Heart left ventricle (tissue), 13 donors: ENCODE results near the gene TMEM106C.

Experiments
- POLR2A ChIP-seq, 2 donors: fragments of 450-650 bp; IDR thresholded peaks; one replicate each; pipeline ENCODE4 v1.6.1; 2017; ENCODE audit warnings: antibody characterized with exemption in 2 of 2, mild to moderate bottlenecking in 2 of 2, moderate library complexity in 2 of 2
- TF ChIP-seq, protein P1 (sequence below), 12 donors: fragments of 200-600 bp; sonication (generic) in 4 of 12; IDR thresholded peaks; one replicate each; pipeline versions ENCODE4 v1.5.0 to v1.8.0; 2018 to 2022; ENCODE audit warnings: antibody characterized with exemption in 12 of 12, mild to moderate bottlenecking in 5 of 12
- donor health status: ischemic (EF 13 %, LVEDD 7.1; RV severe dilation, severe dysfunction).
- donor health status: DM: no; HTN: yes; CAD: no.
- donor health status: DM: no; HTN: no; CAD: no.
- donor health status: ischemic (EF 25% LVEDD 6.9; RV normal size, moderate dysfunction).
- donor health status: ischemic (EF 25% LVEDD 5.7; RV mildly dilated, moderate dysfunction).
- donor health status: ischemic (EF 35%, LVEDD 5.7; RV mildly dilated, moderate dysfunction).
- donor health status: nonischemic (EF 11% LVEDD 7.7; RV severe dilation, severe dysfunction).
- donor health status: DM: yes; HTN: yes; CAD: no.
- donor health status: PGD.
- donor health status: ischemic (EF 29% LVEDD 5.4; RV normal size, mild dysfunction).
- donor health status: nonischemic (EF 23%, LVEDD 6.1; RV moderate dilation, normal function).

DNA sequence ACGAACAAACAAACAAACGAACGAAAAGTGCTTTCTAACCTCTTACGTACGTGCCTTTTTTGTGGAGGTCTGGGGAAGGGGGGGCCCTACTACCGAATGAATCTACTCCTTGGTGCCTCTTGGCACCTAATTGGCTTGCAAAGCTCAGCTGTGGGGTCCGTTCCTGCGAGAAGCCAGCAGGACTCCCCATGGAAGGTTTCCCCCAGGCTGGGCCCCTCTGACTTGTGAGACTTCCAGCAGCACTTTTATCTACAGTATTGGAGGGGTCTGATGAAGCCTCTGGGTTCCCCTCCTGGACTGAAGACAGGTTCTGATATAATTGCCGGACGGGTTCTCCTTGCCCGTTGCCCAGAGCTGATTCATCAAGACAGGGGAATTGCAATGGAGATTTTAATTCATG, 1.2 kb upstream of the TMEM106C start:
- TF ChIP-seq, protein P1, sequence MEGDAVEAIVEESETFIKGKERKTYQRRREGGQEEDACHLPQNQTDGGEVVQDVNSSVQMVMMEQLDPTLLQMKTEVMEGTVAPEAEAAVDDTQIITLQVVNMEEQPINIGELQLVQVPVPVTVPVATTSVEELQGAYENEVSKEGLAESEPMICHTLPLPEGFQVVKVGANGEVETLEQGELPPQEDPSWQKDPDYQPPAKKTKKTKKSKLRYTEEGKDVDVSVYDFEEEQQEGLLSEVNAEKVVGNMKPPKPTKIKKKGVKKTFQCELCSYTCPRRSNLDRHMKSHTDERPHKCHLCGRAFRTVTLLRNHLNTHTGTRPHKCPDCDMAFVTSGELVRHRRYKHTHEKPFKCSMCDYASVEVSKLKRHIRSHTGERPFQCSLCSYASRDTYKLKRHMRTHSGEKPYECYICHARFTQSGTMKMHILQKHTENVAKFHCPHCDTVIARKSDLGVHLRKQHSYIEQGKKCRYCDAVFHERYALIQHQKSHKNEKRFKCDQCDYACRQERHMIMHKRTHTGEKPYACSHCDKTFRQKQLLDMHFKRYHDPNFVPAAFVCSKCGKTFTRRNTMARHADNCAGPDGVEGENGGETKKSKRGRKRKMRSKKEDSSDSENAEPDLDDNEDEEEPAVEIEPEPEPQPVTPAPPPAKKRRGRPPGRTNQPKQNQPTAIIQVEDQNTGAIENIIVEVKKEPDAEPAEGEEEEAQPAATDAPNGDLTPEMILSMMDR (IDR thresholded peaks at IDR 0.05), result no peak
- TF ChIP-seq POLR2A (IDR thresholded peaks at IDR 0.05), result no peak
